H1 (cell line): ENCODE data around the gene FSIP1. TPM values are rescaled to one million over a fixed set of nuclear protein-coding genes. Genes with fewer than 3 reads are reported as not detected.

Source experiments
- CTCF ChIA-PET: fragments of 300-600 bp; sonication (Branson Sonifier 250); formaldehyde crosslinking; loops from one replicate; lab custom pipeline; 2021; ENCODE audit not compliant: partially characterized antibody; lab: Charles Lee
- POLR2A ChIA-PET: fragments of 300-600 bp; sonication (Branson Sonifier 250); formaldehyde crosslinking; loops from one replicate; lab custom pipeline; 2021; ENCODE audit warnings: inconsistent platforms; ENCODE audit not compliant: partially characterized antibody; lab: Charles Lee
- DNase-seq, 2 experiments: peaks; one replicate each; pipeline versions ENCODE4 v3.0.0 to v3.0.0-alpha.2; 2010 to 2022; ENCODE audit warnings: low spot score in 2 of 2, low read depth in 1 of 2, mixed read lengths in 1 of 2
- FAIRE-seq: peaks from 2 replicates; lab custom pipeline; 2011; peaks lifted over from hg19 to GRCh38; lab: Jason Lieb, UNC
- H2AFZ ChIP-seq: 2 replicates; pipeline ENCODE4 v1.8.1; 2012; ENCODE audit warnings: low read length, inconsistent platforms
- H2AK5ac ChIP-seq: 2 replicates; pipeline ENCODE4 v1.6.1; 2013; ENCODE audit warnings: low read depth, low read length
- H2BK120ac ChIP-seq: replicated peaks from 2 replicates; pipeline ENCODE3; 2013; ENCODE audit warnings: low read depth, low read length, inconsistent platforms
- H2BK12ac ChIP-seq: 2 replicates; pipeline ENCODE4 v1.6.1; 2013; ENCODE audit warnings: low read depth, low read length
- H2BK15ac ChIP-seq: 2 replicates; pipeline ENCODE4 v1.6.1; 2013; ENCODE audit warnings: low read length
- H2BK20ac ChIP-seq: 2 replicates; pipeline ENCODE4 v1.6.1; 2013; ENCODE audit warnings: low read length
- H2BK5ac ChIP-seq: 2 replicates; pipeline ENCODE4 v1.6.1; 2013; ENCODE audit warnings: low read depth, low read length
- H3K14ac ChIP-seq: 2 replicates; pipeline ENCODE4 v1.6.1; 2013; ENCODE audit warnings: inconsistent platforms; ENCODE audit not compliant: insufficient read length
- H3K18ac ChIP-seq: 2 replicates; pipeline ENCODE4 v1.6.1; 2013; ENCODE audit warnings: low read length; ENCODE audit errors: extremely low read depth
- H3K23ac ChIP-seq: 2 replicates; pipeline ENCODE4 v1.6.1; 2013; ENCODE audit warnings: inconsistent platforms; ENCODE audit not compliant: insufficient read length
- H3K23me2 ChIP-seq: 2 replicates; pipeline ENCODE4 v1.6.1; 2013; ENCODE audit warnings: low read depth, low read length
- H3K27ac ChIP-seq: 2 replicates; pipeline ENCODE4 v1.6.1; 2011; ENCODE audit warnings: low read depth, low read length, inconsistent platforms
- H3K27me3 ChIP-seq, 4 experiments: replicated peaks in 1 of 4; 1 replicate in 1 of 4; 2 replicates in 3 of 4; pipeline versions ENCODE4 v1.6.1 to v1.8.1; 2011 to 2013; ENCODE audit warnings: low read length in 3 of 4, mild to moderate bottlenecking in 3 of 4, inconsistent platforms in 2 of 4, mixed read lengths in 2 of 4, moderate library complexity in 1 of 4; ENCODE audit not compliant: control insufficient read depth in 3 of 4, insufficient read depth in 3 of 4; ENCODE audit errors: extremely low read depth in 1 of 4
- H3K36me3 ChIP-seq, 4 experiments: 2 replicates each; pipeline versions ENCODE4 v1.6.1 to v1.8.1; 2011 to 2013; ENCODE audit warnings: mild to moderate bottlenecking in 4 of 4, low read length in 3 of 4, moderate library complexity in 2 of 4, control low read depth in 1 of 4, inconsistent platforms in 1 of 4; ENCODE audit not compliant: insufficient read depth in 4 of 4, control insufficient read depth in 2 of 4
- H3K4ac ChIP-seq: replicated peaks from 2 replicates; pipeline ENCODE3; 2013; ENCODE audit warnings: low read length, low read depth, mixed read lengths, inconsistent platforms; ENCODE audit not compliant: insufficient read length
- H3K4me1 ChIP-seq, 4 experiments: replicated peaks in 1 of 4; 1 replicate in 1 of 4; 2 replicates in 3 of 4; pipeline versions ENCODE4 v1.6.1 to v1.8.1; 2011 to 2013; ENCODE audit warnings: low read length in 3 of 4, inconsistent platforms in 2 of 4, mixed read lengths in 1 of 4; ENCODE audit not compliant: insufficient read depth in 4 of 4, control insufficient read depth in 3 of 4
- H3K4me2 ChIP-seq, 2 experiments: 2 replicates each; pipeline versions ENCODE4 v1.6.1 to v1.8.1; 2011 to 2013; ENCODE audit warnings: low read depth in 2 of 2, low read length in 2 of 2, control low read depth in 1 of 2, inconsistent platforms in 1 of 2, mild to moderate bottlenecking in 1 of 2; ENCODE audit not compliant: insufficient read depth in 1 of 2
- H3K4me3 ChIP-seq, 4 experiments: fragments of 200-600, 300-600 bp in 1 of 4; sonication (generic), shearing (Covaris generic), sonication (Bioruptor Twin) in 1 of 4; 2 replicates each; pipeline versions ENCODE4 v1.5.1 to v1.8.1; 2011 to 2016; ENCODE audit warnings: low read length in 4 of 4, low read depth in 3 of 4, control low read depth in 2 of 4, inconsistent platforms in 2 of 4, mild to moderate bottlenecking in 2 of 4, mixed read lengths in 1 of 4, moderate library complexity in 1 of 4; ENCODE audit not compliant: insufficient read depth in 2 of 4; ENCODE audit errors: extremely low read depth in 1 of 4
- H3K56ac ChIP-seq: replicated peaks from 2 replicates; pipeline ENCODE3; 2013; ENCODE audit warnings: low read depth, mild to moderate bottlenecking, mixed read lengths, low read length, inconsistent platforms; ENCODE audit not compliant: insufficient read length
- H3K79me1 ChIP-seq: 2 replicates; pipeline ENCODE4 v1.6.1; 2013; ENCODE audit warnings: low read depth, low read length, control low read depth
- H3K79me2 ChIP-seq, 2 experiments: 2 replicates each; pipeline versions ENCODE4 v1.6.1 to v1.8.1; 2012 to 2013; ENCODE audit warnings: low read length in 2 of 2, mild to moderate bottlenecking in 2 of 2, inconsistent platforms in 1 of 2; ENCODE audit not compliant: insufficient read depth in 2 of 2, control insufficient read depth in 1 of 2
- H3K9ac ChIP-seq, 4 experiments: replicated peaks in 1 of 4; 1 replicate in 1 of 4; 2 replicates in 3 of 4; pipeline versions ENCODE4 v1.6.1 to v1.8.1; 2011 to 2013; ENCODE audit warnings: low read depth in 3 of 4, low read length in 3 of 4, control low read depth in 2 of 4, mild to moderate bottlenecking in 2 of 4, moderate library complexity in 2 of 4, inconsistent platforms in 1 of 4; ENCODE audit errors: extremely low read depth in 1 of 4
- H3K9me3 ChIP-seq, 2 experiments: 2 replicates each; pipeline versions ENCODE4 v1.6.1 to v1.8.1; 2012 to 2013; ENCODE audit warnings: mild to moderate bottlenecking in 2 of 2, moderate library complexity in 2 of 2, control low read depth in 1 of 2, inconsistent platforms in 1 of 2, low read depth in 1 of 2, low read length in 1 of 2, mixed read lengths in 1 of 2; ENCODE audit not compliant: insufficient read depth in 2 of 2
- H4K20me1 ChIP-seq, 2 experiments: replicated peaks in 1 of 2; 2 replicates each; pipeline versions ENCODE3 to v1.8.1; 2011 to 2013; ENCODE audit warnings: inconsistent platforms in 2 of 2, low read length in 2 of 2, mild to moderate bottlenecking in 1 of 2; ENCODE audit not compliant: insufficient read depth in 2 of 2, control insufficient read depth in 1 of 2
- H4K5ac ChIP-seq: 2 replicates; pipeline ENCODE4 v1.6.1; 2013; ENCODE audit warnings: low read length, low read depth, mixed read lengths, inconsistent platforms; ENCODE audit not compliant: insufficient read length
- H4K8ac ChIP-seq: 2 replicates; pipeline ENCODE4 v1.8.0; 2013; ENCODE audit warnings: mild to moderate bottlenecking, moderate library complexity, low read length, inconsistent platforms; ENCODE audit not compliant: insufficient read depth; ENCODE audit errors: extremely low read depth
- H4K91ac ChIP-seq: replicated peaks from 2 replicates; pipeline ENCODE3; 2013; ENCODE audit warnings: low read length, mixed read lengths, inconsistent platforms; ENCODE audit not compliant: insufficient read length
- CTBP2 ChIP-seq: IDR thresholded peaks from 2 replicates; pipeline ENCODE4 v1.7.0; 2011; ENCODE audit warnings: borderline replicate concordance, mild to moderate bottlenecking, moderate library complexity, mixed read lengths, low read length; ENCODE audit not compliant: insufficient read depth, insufficient read length
- POLR2A ChIP-seq, 2 experiments: IDR thresholded peaks; 1 replicate in 1 of 2; 2 replicates in 1 of 2; pipeline ENCODE4 v1.6.1; 2011; ENCODE audit warnings: low read depth in 2 of 2, low read length in 2 of 2, mild to moderate bottlenecking in 2 of 2; ENCODE audit errors: control extremely low read depth in 1 of 2
- SP4 ChIP-seq: IDR thresholded peaks from 2 replicates; pipeline ENCODE4 v1.6.1; 2012; ENCODE audit warnings: low read length, inconsistent platforms
- TCF12 ChIP-seq: IDR thresholded peaks from 2 replicates; pipeline ENCODE4 v1.6.1; 2011; ENCODE audit warnings: low read depth, mild to moderate bottlenecking, low read length
- WGBS, 2 experiments: shearing (Covaris generic) in 1 of 2; methylation state at CpG; one replicate each; pipeline versions ENCODE4 v1.1.6 to v1.1.7; 2013 to 2015; ENCODE audit warnings: low lambda C conversion rate in 2 of 2, mixed read lengths in 2 of 2, inconsistent platforms in 1 of 2, low coverage in 1 of 2, missing lambda C conversion rate in 1 of 2; ENCODE audit not compliant: insufficient replicate concordance in 2 of 2, insufficient coverage in 1 of 2, insufficient read length in 1 of 2; ENCODE audit errors: extremely low coverage in 1 of 2, missing lambda C conversion rate in 1 of 2; 5-methylcytosine and 5-hydroxymethylcytosine counted together
- polyA plus RNA-seq, 7 experiments: library from polyadenylated mRNA; depleted of rRNA in 3 of 7; stranded (reverse) in 5 of 7; unstranded in 2 of 7; fragments of >200 nt in 5 of 7; fragments of 200-250 nt in 2 of 7; gene quantifications; 1 replicate in 5 of 7; 2 replicates in 1 of 7; 4 replicates in 1 of 7; pipeline versions ENCODE4 v1.2.1 to v1.2.3, GENCODE V29; 2011 to 2013; ENCODE audit warnings: missing spikeins in 2 of 7, mixed read lengths in 2 of 7
- total RNA-seq: library from RNA; stranded (reverse); fragmentation: NEBNext Ultra II Directional; extraction: Animal tissue kit (Norgen Biotek cat#: 25700); gene quantifications from 2 replicates; pipeline ENCODE4 v1.2.1, GENCODE V29; 2021
- TF ChIP-seq, protein P1 (sequence below): IDR thresholded peaks from 2 replicates; pipeline ENCODE4 v1.6.1; 2011; ENCODE audit warnings: low read length, improper control_type of control experiment

FSIP1 gene
- total and polyA plus RNA-seq, 2 of the 8 experiments (the other 6 are each of a cell fraction or from before 2014, with no cell fraction given): 0.18 to 1.3 TPM

DNA sequence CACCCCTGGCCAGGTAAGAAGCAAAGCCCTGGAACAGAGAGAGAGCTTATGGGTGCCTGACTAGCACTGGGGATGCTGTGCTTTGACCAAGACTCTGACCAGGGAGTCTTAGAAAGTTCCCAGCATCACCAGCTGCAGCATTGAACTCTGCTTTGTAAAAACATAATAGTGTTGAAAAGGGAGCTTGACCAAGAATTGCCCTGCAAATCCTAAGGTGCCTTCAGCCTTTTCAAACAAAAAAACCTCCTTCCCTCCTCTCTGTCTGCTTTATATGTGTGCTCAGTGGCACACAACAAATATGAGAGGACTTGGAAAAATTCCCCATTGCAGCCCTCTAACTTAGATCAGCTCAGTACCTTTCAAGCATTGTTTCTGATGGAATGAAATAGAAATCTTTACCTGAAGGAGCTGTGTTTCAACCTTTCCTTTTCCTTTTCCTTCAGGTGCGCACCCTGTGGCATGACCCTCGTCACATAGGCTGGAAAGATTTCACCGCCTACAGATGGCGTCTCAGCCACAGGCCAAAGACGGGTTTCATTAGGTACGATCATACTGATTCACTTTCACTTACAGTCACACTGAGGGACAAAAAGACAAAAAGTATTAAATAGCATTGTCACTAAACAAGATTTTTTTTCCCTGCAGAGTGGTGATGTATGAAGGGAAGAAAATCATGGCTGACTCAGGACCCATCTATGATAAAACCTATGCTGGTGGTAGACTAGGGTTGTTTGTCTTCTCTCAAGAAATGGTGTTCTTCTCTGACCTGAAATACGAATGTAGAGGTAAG, 188.8 kb downstream of the FSIP1 start:
- Histone ChIP-seq H3K14ac (no peak overlapping the region), H4K91ac (no peak overlapping the region), H3K27ac (no peak overlapping the region), H4K5ac (no peak overlapping the region), H3K56ac (no peak overlapping the region), H4K8ac (no peak overlapping the region)
- FAIRE-seq: no peak
- DNase-seq: no peak
- CTCF ChIA-PET: interaction anchor here (1.0 to 2.4 kb wide), 5 partner anchors 8 to 164 kb away, joined by 3 to 8 read pairs (median 3); no protein-coding TSS in a partner anchor
- no peak for TF ChIP-seq CTBP2
- TF ChIP-seq SP4: no peak
- TF ChIP-seq, protein P1, sequence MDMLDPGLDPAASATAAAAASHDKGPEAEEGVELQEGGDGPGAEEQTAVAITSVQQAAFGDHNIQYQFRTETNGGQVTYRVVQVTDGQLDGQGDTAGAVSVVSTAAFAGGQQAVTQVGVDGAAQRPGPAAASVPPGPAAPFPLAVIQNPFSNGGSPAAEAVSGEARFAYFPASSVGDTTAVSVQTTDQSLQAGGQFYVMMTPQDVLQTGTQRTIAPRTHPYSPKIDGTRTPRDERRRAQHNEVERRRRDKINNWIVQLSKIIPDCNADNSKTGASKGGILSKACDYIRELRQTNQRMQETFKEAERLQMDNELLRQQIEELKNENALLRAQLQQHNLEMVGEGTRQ: no peak
- TF ChIP-seq TCF12: no peak
- TF ChIP-seq POLR2A (IDR thresholded peaks at IDR 0.05; ENCODE audit: control extremely low read depth in 1 of 2, low read depth in 2 of 2, low read length in 2 of 2): no peak
- TF ChIP-seq, all 59 proteins: peak for 0
- Histone ChIP-seq H2BK5ac (no peak overlapping the region), H3K79me1 (no peaks in the 10 kb centered on the region), H2BK12ac (no peak overlapping the region), H3K79me2 (no peaks in the 10 kb centered on the region), H2AFZ (no peak overlapping the region), H4K20me1 (peaks cover 0 to 2% of the 10 kb centered on the region in 2 experiments), H3K36me3 (peaks cover 39 to 81% (median 64%) of the 10 kb centered on the region in 4 experiments), H3K23me2 (no peaks in the 10 kb centered on the region), H3K9ac (no peak overlapping the region), H3K4me3 (no peak overlapping the region), H3K4me2 (no peak overlapping the region), H2BK20ac (no peak overlapping the region), H3K9me3 (no peaks in the 10 kb centered on the region), H2BK15ac (no peak overlapping the region), H2AK5ac (no peak overlapping the region), H2BK120ac (no peak overlapping the region), H3K18ac (no peak overlapping the region), H3K27me3 (no peaks in the 10 kb centered on the region), H3K23ac (no peak overlapping the region), H3K4ac (no peak overlapping the region), H3K4me1 (no peaks in the 10 kb centered on the region; a peak in 1 of 7 replicates)
- POLR2A ChIA-PET: interaction anchor here (1.1 to 16.2 kb wide), 3 partner anchors 8 to 422 kb away, joined by 3 to 117 read pairs (median 22); partner anchors contain the start of gene THBS1
- 91% methylated on average over 7 of the region's 7 CpGs; no CpG with 5 or more reads in 1 of the 2 experiments for WGBS, 2 experiments
